Esophagus muscularis mucosa (tissue), 4 donors: Measurements from ENCODE around the gene HCST.

Source experiments
- CTCF ChIP-seq, 3 experiments: fragments of 200-600 bp in 2 of 3; fragments of 450-650 bp in 1 of 3; sonication (generic) in 2 of 3; IDR thresholded peaks; one replicate each; pipeline ENCODE4 v1.5.1; 2017 to 2019; ENCODE audit warnings: antibody characterized with exemption in 3 of 3, mild to moderate bottlenecking in 2 of 3, moderate library complexity in 1 of 3
- EP300 ChIP-seq: sonication (generic); formaldehyde crosslinking; IDR thresholded peaks from one replicate; pipeline ENCODE4 v1.6.1; 2017; ENCODE audit warnings: antibody characterized with exemption
- POLR2A ChIP-seq: fragments of 450-650 bp; IDR thresholded peaks from one replicate; pipeline ENCODE4 v1.6.1; 2017; ENCODE audit warnings: antibody characterized with exemption, moderate library complexity, mild to moderate bottlenecking, low read depth

GRCh38 chr19:35907377-35907745 lies 5.0 kb downstream of the HCST start:
- TF ChIP-seq CTCF (IDR thresholded peaks at IDR 0.05) (no peak), POLR2A (no peak), EP300 (no peak)
